Measurements from ENCODE around the gene SLC35F3.

DNA sequence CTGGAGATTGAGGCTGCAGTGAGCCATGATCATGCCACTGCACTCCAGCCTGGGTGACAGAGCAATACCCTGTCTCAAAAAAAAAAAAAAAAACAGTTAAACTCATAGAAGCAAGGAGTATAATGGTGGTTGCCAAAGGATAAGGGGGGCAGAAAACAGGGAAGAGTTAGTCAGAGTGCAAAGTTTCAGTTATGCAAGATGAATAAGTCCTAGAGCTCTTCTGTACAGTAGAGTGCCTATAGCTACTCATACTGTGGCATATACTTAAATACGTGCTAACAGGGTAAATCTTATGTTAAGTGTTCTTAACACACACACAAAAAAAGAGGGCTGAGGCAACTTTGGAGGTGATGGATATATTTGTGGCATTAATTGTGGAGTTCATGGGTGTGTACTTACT lies 393.2 kb downstream of the SLC35F3 start:
- TF ChIP-seq, protein P1, sequence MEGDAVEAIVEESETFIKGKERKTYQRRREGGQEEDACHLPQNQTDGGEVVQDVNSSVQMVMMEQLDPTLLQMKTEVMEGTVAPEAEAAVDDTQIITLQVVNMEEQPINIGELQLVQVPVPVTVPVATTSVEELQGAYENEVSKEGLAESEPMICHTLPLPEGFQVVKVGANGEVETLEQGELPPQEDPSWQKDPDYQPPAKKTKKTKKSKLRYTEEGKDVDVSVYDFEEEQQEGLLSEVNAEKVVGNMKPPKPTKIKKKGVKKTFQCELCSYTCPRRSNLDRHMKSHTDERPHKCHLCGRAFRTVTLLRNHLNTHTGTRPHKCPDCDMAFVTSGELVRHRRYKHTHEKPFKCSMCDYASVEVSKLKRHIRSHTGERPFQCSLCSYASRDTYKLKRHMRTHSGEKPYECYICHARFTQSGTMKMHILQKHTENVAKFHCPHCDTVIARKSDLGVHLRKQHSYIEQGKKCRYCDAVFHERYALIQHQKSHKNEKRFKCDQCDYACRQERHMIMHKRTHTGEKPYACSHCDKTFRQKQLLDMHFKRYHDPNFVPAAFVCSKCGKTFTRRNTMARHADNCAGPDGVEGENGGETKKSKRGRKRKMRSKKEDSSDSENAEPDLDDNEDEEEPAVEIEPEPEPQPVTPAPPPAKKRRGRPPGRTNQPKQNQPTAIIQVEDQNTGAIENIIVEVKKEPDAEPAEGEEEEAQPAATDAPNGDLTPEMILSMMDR (conservative IDR thresholded peaks at IDR 0.05; ENCODE audit: low read depth, low read length) = no peak
- TF ChIP-seq EZH2 (IDR thresholded peaks at IDR 0.05; ENCODE audit: borderline replicate concordance, low read depth, low read length, poor library complexity, severe bottlenecking) = no peak
